GM12801 (cell line): Measurements from ENCODE around the gene XPO1.

Experiments
- TF ChIP-seq, protein P1 (sequence below): IDR thresholded peaks from one replicate; pipeline ENCODE4 v1.5.1; 2011; ENCODE audit warnings: control low read depth; ENCODE audit not compliant: insufficient read length; ENCODE audit errors: extremely low read depth

Gene XPO1

GRCh38 chr2:61558160-61558559 lies 20.0 kb upstream of the XPO1 start:
- TF ChIP-seq, protein P1, sequence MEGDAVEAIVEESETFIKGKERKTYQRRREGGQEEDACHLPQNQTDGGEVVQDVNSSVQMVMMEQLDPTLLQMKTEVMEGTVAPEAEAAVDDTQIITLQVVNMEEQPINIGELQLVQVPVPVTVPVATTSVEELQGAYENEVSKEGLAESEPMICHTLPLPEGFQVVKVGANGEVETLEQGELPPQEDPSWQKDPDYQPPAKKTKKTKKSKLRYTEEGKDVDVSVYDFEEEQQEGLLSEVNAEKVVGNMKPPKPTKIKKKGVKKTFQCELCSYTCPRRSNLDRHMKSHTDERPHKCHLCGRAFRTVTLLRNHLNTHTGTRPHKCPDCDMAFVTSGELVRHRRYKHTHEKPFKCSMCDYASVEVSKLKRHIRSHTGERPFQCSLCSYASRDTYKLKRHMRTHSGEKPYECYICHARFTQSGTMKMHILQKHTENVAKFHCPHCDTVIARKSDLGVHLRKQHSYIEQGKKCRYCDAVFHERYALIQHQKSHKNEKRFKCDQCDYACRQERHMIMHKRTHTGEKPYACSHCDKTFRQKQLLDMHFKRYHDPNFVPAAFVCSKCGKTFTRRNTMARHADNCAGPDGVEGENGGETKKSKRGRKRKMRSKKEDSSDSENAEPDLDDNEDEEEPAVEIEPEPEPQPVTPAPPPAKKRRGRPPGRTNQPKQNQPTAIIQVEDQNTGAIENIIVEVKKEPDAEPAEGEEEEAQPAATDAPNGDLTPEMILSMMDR, result no peak

DNA sequence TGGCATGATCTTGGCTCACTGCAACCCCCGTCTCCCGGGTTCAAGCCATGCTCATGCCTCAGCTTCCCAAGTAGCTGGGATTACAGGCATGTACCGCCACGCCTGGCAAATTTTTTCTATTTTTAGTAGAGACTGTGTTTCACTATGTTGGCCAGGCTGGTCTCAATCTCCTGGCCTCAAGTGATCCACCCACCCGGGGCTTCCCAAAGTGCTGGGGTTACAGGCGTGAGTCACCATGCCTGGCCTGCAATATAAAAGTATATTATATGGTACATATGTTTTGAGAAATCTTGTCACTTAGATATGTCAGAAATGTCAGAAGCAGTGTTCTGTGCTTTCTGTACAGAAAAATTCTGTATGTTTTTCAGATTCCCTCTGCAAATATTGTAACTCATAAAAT lies 19.2 kb upstream of the XPO1 start:
- TF ChIP-seq, protein P1, result no peak

- TF ChIP-seq, protein P1, result no peak
Observed at GRCh38 chr2:61554604-61555003, 16.4 kb upstream of the XPO1 start.

DNA sequence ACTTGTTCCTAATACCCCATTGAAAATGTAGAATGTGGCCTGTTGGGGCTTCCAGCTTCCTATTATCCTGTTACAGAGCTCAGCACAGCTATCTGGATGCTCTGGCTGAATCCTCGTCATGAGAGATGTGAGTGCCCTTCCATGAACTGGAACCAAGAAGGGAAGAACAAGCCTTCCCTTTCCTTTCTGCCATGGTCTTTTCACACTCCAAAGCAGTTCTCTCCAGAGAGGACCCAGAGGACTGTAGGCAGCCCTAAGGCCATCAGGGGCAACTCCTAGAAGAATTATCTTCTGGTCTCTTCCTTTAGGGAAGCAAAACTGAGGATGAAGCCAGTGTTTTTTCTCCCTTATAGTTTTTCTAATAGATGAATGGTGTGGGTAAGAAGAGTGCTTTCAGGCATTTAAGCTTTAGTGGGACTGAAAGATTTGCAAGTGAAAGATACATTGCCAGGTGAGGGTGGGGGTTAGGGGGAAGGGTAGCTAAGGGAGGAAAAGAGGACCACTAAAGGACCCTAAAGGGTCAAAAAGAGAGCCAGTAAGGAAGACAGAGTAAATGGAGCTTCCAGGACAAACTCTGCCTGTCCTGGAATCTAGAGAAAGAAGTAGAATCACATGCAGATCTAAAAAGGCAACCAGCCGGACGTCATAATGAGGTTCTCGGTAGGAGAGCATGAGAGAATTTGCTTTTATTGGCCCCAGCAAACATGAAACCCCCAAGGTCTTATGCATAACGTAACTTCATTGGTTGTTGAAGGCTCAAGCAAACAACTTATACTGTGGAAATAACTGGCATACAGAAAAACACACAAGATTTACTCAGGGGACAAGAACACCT lies 12.4 kb upstream of the XPO1 start:
- TF ChIP-seq, protein P1, result no peak

- TF ChIP-seq, protein P1, result no peak
Observed at GRCh38 chr2:61549546-61549945, 11.4 kb upstream of the XPO1 start.

DNA sequence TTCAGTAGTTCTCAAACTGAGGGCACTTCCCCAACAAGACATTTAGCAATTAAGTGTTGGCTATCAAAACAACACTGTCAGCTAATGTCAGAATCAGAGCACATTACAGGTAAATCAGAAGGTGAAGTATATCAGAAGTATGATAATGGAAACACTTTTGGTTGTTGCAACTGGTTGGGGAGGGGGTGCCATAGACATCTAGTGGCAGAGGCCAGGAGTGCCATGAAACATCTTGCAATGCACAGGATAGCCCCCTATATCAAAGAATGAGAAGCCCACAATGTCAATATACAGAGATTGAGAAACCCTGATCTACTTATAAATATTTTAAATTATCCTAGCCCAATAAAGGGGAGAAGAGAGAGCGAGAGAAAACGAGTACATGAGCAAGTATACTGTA lies 4.9 kb upstream of the XPO1 start:
- TF ChIP-seq, protein P1, result no peak

DNA sequence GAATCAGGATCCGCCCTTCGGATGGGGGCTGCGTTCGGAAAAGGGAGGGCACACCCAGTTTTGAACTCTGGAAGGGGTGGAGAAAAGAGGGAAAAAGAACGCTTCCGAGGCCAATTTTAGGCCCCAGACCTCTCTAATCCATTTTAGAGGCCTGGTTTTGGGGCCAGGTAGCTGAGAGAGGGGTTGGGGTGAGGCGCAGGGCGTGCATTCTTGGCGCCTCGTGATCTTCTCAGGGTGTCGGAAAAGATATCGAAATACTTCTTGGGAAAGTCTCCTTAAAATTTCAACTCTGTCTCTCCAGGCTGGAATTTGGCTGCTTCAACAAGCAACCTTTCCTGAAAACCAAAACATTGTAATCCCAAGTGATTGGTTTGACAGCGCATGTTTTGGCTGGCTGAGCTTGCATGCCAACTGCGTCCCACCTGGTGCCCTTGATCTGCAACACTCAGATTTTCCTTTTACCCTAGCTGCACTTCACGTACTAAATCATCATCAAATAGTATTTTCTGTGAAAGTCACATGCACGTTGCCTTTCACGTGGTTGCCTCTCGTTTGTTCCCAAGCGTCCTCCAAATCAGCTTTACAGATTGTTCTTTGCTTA lies 864 bp upstream of the XPO1 start:
- TF ChIP-seq, protein P1, result no peak
